ENCODE data around the gene ANO8. TPM values are rescaled to one million over a fixed set of nuclear protein-coding genes. Genes with fewer than 3 reads are reported as not detected.
A peak's percentile ranks its signal among the peaks of the same experiment; 100 is the strongest.
"Not testable (repeated sequence)": the region's sequence is repeated elsewhere in the genome, so short reads cannot be mapped to it uniquely, and the experiment has no call there.

Gene ANO8
- total and polyA plus RNA-seq, 11 donors: 4.8 to 11.0 (median 7.9) TPM

GRCh38 chr19:17296273-17296672, 38.4 kb downstream of the ANO8 start:
- TF ChIP-seq POLR2A (IDR thresholded peaks at IDR 0.05) (no peak), CTCF (IDR thresholded peaks at IDR 0.05) (no peak)
- 69 to 85% (median 81%) methylated on average over 4 of the region's 4 CpGs for WGBS, 4 donors
- ATAC-seq: no peak

GRCh38 chr19:17295551-17295950, 39.1 kb downstream of the ANO8 start:
- 96 to 99% (median 98%) methylated on average over 6 of the region's 6 CpGs for WGBS, 4 donors

More at GRCh38 chr19:17296273-17296672, 38.4 kb downstream of the ANO8 start:
- intact Hi-C loops (cut with DNase I): loop anchor here in 4 of 10 donors (5.0 to 10.0 kb wide), 2 partner anchors 46 to 89 kb away; no protein-coding TSS in a partner anchor
- Histone ChIP-seq H3K27me3 (no peaks in the 10 kb centered on the region), H3K36me3 (peaks cover 0 to 33% (median 8%) of the 10 kb centered on the region in 9 donors), H3K27ac (no peak overlapping the region), H3K9me3 (peaks cover 0 to 6% (median 0%) of the 10 kb centered on the region in 12 donors), H3K4me3 (no peak overlapping the region), H3K4me1 (peaks cover 0 to 9% (median 0%) of the 10 kb centered on the region in 12 donors)
- DNase-seq: no peak

GRCh38 chr19:17294051-17294891, 40.4 kb downstream of the ANO8 start:
- 81 to 85% (median 85%) methylated on average over 41 to 48 of the region's 48 CpGs for WGBS, 4 donors

More at GRCh38 chr19:17295551-17295950, 39.1 kb downstream of the ANO8 start:
- not testable (repeated sequence) for H3K27me3 ChIP-seq, H3K9me3 ChIP-seq, H3K4me3 ChIP-seq, H3K4me1 ChIP-seq, DNase-seq, H3K27ac ChIP-seq, ATAC-seq
- intact Hi-C loops (cut with DNase I): loop anchor here in 4 of 10 donors (5.0 to 10.0 kb wide), 2 partner anchors 47 to 89 kb away; no protein-coding TSS in a partner anchor
- peaks cover 0 to 26% (median 8%) of the 10 kb centered on the region in 9 donors for H3K36me3 ChIP-seq

GRCh38 chr19:17293605-17294004, 41.0 kb downstream of the ANO8 start:
- WGBS, 4 donors: 88 to 92% (median 92%) methylated on average over 14 of the region's 14 CpGs
- intact Hi-C loops (cut with DNase I): loop anchor here in 9 of 10 donors (2.0 to 10.0 kb wide), 5 partner anchors 91 to 97 kb away; no protein-coding TSS in a partner anchor
- H3K27me3 ChIP-seq: no peaks in the 10 kb centered on the region
- peaks cover 0 to 6% (median 0%) of the 10 kb centered on the region in 12 donors for H3K9me3 ChIP-seq
- H3K4me3 ChIP-seq: no peak overlapping the region
- TF ChIP-seq POLR2A (IDR thresholded peaks at IDR 0.05) (no peak), CTCF (IDR thresholded peaks at IDR 0.05) (no peak)
- H3K36me3 ChIP-seq: peaks cover 0 to 17% (median 5%) of the 10 kb centered on the region in 9 donors
- H3K4me1 ChIP-seq: peaks cover 0 to 13% (median 0%) of the 10 kb centered on the region in 12 donors
- no peak for ATAC-seq
- no peak for DNase-seq
- no peak overlapping the region for H3K27ac ChIP-seq

More at GRCh38 chr19:17294051-17294891, 40.4 kb downstream of the ANO8 start:
- intact Hi-C loops (cut with DNase I): loop anchor here in 6 of 10 donors (5.0 to 10.0 kb wide), 2 partner anchors 91 to 93 kb away; no protein-coding TSS in a partner anchor
- peaks cover 0 to 22% (median 5%) of the 10 kb centered on the region in 9 donors for H3K36me3 ChIP-seq
- no peak for DNase-seq
- ATAC-seq: peak in 1 of 4 donors; percentile 8
- H3K4me3 ChIP-seq: no peak overlapping the region
- no peak overlapping the region for H3K27ac ChIP-seq
- no peaks in the 10 kb centered on the region for H3K27me3 ChIP-seq
- peaks cover 0 to 13% (median 0%) of the 10 kb centered on the region in 12 donors for H3K4me1 ChIP-seq
- no peak for TF ChIP-seq POLR2A (IDR thresholded peaks at IDR 0.05)
- TF ChIP-seq CTCF (IDR thresholded peaks at IDR 0.05): no peak
- H3K9me3 ChIP-seq: peaks cover 0 to 6% (median 0%) of the 10 kb centered on the region in 12 donors
